HUES48 (cell line): ENCODE measurements around the gene MISP.

Source experiments
- H3K27ac ChIP-seq: one replicate; pipeline ENCODE4 v1.7.0; 2013; ENCODE audit warnings: low read depth, low read length, inconsistent platforms
- H3K27me3 ChIP-seq: 2 replicates; pipeline ENCODE4 v1.6.1; 2013; ENCODE audit warnings: mild to moderate bottlenecking, low read length; ENCODE audit not compliant: control insufficient read depth, insufficient read depth
- H3K36me3 ChIP-seq: 2 replicates; pipeline ENCODE4 v1.6.1; 2013; ENCODE audit warnings: low read length; ENCODE audit not compliant: control insufficient read depth, insufficient read depth
- H3K4me1 ChIP-seq: 2 replicates; pipeline ENCODE4 v1.6.1; 2013; ENCODE audit warnings: mild to moderate bottlenecking, low read length; ENCODE audit not compliant: control insufficient read depth, insufficient read depth
- H3K4me3 ChIP-seq: 2 replicates; pipeline ENCODE4 v1.5.1; 2013; ENCODE audit warnings: mild to moderate bottlenecking, low read depth, low read length
- H3K9ac ChIP-seq: 2 replicates; pipeline ENCODE4 v1.6.1; 2013; ENCODE audit warnings: mild to moderate bottlenecking, low read depth, low read length, moderate library complexity
- H3K9me3 ChIP-seq: 2 replicates; pipeline ENCODE4 v1.6.1; 2013; ENCODE audit warnings: low read length; ENCODE audit not compliant: control insufficient read depth, insufficient read depth

MISP gene

DNA sequence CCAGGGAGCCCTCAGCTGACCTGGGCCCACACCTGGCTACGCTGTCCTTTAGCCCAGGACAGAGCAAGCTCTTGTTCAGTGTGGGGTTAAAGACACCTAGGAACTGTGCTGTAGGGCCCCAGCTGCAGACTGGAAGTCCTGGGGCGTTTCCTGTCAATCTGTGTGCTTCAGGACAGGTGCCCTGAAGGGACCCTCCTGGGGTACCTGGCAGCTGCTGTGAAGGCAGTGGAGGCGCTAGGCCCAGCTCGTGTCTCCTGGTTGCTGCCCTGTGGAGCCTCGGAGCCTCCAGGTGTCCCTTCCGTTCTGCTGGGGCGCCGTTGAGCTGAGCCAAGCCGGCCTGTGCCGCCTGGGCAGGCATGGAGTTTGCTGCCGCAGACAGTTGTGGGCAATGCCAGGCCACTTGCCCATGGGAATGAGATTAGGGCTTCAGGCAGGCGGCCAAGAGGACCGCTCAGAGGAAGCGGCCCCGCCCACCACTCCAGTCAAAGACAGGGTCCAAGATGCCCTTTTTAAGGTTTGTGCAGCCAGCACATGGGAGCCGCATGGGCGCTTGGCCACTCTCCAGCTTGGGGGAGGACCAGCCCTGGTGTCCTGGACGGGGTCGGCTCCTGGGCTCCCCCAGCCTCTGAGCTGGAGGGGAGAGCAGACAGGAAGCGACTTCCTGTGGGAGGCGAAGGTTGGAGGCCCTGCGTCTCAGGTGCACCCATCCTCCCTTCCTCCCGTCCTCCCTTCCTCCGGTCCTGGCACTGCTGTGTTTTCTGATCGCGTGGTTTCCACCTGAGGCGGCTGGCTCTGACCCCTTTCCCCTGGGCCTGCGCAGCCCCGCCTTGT is 50.3 kb downstream of the MISP start:
- no peak overlapping the region for H3K4me3 ChIP-seq
- peaks cover 77% of the 10 kb centered on the region for H3K36me3 ChIP-seq
- H3K4me1 ChIP-seq = peaks cover 24% of the 10 kb centered on the region
- no peaks in the 10 kb centered on the region for H3K9me3 ChIP-seq
- no peak overlapping the region for H3K9ac ChIP-seq
- H3K27me3 ChIP-seq = no peaks in the 10 kb centered on the region
- peak overlapping the region; percentile 59 for H3K27ac ChIP-seq

DNA sequence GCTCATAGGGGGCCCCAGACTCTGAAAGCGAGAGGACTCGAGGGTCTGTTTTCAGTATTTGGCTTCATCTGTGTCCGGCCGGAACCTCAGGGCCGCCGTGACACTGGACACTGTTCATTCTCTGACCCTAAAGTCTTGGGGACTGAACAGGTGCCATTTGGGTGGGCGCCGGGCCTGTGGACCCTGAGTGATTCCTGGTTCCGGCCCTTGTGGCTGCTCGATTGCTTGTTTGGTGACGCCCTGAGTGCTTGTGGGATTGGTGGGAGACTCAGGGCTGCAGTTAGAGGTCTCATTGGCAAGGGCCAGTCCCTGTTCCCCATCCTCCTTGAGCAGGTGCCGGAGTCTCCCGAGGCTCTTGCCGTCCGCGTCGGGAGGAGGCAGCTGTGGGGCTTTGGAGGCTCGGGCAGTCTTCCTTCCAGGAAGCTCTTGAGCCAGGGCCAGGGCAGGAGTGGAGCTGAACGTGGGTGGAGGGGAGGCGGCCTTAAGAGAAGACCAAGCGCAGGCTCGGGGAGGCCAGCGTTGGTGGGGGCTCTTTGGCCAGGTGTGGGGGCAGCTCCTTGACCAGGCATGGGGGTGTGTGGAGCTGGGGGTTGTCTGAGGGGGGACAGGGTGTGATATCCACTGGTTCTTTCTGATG is 51.1 kb downstream of the MISP start:
- peaks cover 84% of the 10 kb centered on the region for H3K36me3 ChIP-seq
- H3K4me3 ChIP-seq = no peak overlapping the region
- peaks cover 24% of the 10 kb centered on the region for H3K4me1 ChIP-seq
- no peaks in the 10 kb centered on the region for H3K9me3 ChIP-seq
- no peak overlapping the region for H3K9ac ChIP-seq
- no peaks in the 10 kb centered on the region for H3K27me3 ChIP-seq
- peak overlapping the region; percentile 4 for H3K27ac ChIP-seq

DNA sequence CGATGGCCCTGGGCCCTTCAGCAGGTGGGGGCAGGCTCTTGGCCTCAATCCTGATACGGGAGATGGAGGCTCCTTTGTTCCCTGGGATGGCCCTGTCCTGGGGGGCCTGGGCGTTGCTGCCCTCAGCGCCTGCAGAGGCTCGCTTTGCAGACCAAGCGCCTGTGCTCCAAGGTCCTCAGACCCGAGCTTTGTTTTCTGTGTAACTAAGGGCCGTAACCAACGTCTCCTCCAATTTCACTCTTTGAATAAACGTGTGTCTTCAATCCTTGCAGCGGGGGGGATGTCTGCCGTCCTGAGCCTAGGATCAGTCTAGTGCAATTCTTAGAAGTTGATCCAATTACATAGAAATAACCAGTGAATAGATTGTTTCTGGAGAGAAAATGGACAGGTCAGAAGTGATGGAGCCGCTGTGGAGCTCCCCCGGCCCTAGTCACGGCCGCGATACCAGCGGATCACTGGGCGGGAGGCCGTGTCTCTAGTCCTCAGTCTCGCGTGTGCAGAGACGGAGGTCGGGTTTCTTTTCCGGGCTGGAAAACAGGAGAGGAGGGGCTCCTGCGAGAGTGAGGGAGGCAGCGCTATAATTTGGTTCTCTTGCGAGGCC is 51.7 kb downstream of the MISP start:
- peak overlapping the region; percentile 18 for H3K27ac ChIP-seq
- H3K36me3 ChIP-seq = peaks cover 90% of the 10 kb centered on the region
- no peak overlapping the region; the same call in 1 of the 2 replicates for H3K9ac ChIP-seq
- no peaks in the 10 kb centered on the region for H3K9me3 ChIP-seq
- no peak overlapping the region for H3K4me3 ChIP-seq
- no peaks in the 10 kb centered on the region for H3K27me3 ChIP-seq
- H3K4me1 ChIP-seq = peaks cover 24% of the 10 kb centered on the region

DNA sequence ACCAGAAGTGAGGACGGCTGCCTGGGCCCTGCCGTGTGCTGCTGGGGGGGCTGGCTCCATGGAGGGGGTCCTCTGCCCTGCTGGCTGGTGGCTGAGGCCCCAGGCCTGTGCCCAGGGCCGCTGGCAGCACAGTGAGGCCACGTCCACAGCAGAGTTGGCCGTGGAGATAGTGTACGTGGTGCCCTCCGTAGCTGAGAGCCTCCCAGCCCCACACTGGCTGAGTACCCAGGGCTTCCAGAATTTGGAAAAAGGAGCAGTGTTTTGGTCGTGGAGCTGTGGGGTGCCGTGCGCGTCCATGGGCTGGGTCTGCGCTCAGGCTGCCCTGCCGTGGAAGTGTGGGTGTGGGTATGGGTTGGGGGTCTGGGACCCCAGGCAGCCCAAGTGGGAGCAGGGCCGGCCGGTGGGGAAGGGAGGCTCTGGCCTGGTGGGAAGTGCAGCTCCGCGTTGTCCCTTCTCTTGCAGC is 52.2 kb downstream of the MISP start:
- Histone ChIP-seq H3K4me3 (no peak overlapping the region), H3K27me3 (no peaks in the 10 kb centered on the region), H3K27ac (peak overlapping the region; percentile 18), H3K36me3 (peaks cover 96% of the 10 kb centered on the region), H3K9me3 (no peaks in the 10 kb centered on the region), H3K9ac (no peak overlapping the region; the same call in 1 of the 2 replicates), H3K4me1 (peaks cover 24% of the 10 kb centered on the region)

DNA sequence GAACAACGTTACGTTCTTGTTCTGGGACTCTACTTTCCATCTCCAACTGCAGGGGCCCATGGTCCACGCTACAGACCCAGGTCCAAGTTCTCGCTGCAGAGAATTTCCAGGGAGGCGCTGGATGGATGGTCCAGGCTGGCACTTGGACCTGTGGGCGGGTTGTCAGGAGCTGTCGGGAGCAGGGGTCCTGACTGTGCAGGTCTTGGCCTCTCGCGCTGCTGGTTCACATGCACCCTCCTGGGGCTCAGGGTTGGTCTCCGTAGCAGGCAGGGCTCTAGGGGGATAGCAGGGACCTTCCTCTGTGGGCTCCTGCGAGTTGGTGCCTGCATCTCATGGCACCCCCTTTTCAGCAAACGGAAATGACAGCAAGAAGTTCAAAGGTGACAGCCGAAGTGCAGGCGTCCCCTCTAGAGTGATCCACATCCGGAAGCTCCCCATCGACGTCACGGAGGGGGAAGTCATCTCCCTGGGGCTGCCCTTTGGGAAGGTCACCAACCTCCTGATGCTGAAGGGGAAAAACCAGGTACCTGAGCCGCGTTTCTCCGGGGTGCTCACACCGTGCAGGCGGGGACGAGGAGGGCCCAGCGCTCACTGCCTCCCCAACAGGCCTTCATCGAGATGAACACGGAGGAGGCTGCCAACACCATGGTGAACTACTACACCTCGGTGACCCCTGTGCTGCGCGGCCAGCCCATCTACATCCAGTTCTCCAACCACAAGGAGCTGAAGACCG is 52.9 kb downstream of the MISP start:
- peaks cover 98% of the 10 kb centered on the region for H3K36me3 ChIP-seq
- no peaks in the 10 kb centered on the region for H3K27me3 ChIP-seq
- H3K9ac ChIP-seq = no peak overlapping the region
- peaks cover 24% of the 10 kb centered on the region for H3K4me1 ChIP-seq
- H3K9me3 ChIP-seq = no peaks in the 10 kb centered on the region
- H3K4me3 ChIP-seq = no peak overlapping the region
- H3K27ac ChIP-seq = no peak overlapping the region

DNA sequence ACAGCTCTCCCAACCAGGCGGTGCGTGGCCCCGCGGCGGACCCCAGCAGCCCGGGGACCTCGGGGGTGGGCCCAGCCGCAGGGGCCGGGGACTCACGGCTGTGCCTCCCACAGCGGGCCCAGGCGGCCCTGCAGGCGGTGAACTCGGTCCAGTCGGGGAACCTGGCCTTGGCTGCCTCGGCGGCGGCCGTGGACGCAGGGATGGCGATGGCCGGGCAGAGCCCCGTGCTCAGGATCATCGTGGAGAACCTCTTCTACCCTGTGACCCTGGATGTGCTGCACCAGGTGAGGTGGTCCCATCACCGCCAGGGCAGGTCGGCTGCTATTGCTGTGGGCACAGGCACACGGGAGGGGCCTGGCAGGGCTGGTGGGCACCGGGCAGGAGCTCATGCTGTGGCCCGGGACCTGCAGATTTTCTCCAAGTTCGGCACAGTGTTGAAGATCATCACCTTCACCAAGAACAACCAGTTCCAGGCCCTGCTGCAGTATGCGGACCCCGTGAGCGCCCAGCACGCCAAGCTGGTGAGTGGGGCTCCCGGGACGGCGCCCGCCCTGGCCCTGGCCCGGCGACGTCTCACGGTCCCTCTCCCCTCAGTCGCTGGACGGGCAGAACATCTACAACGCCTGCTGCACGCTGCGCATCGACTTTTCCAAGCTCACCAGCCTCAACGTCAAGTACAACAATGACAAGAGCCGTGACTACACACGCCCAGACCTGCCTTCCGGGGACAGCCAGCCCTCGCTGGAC is 53.7 kb downstream of the MISP start:
- Histone ChIP-seq H3K9me3 (no peaks in the 10 kb centered on the region), H3K4me3 (no peak overlapping the region), H3K36me3 (peaks cover 100% of the 10 kb centered on the region), H3K27ac (peak overlapping the region; percentile 10), H3K9ac (no peak overlapping the region), H3K27me3 (no peaks in the 10 kb centered on the region), H3K4me1 (peaks cover 20% of the 10 kb centered on the region)

DNA sequence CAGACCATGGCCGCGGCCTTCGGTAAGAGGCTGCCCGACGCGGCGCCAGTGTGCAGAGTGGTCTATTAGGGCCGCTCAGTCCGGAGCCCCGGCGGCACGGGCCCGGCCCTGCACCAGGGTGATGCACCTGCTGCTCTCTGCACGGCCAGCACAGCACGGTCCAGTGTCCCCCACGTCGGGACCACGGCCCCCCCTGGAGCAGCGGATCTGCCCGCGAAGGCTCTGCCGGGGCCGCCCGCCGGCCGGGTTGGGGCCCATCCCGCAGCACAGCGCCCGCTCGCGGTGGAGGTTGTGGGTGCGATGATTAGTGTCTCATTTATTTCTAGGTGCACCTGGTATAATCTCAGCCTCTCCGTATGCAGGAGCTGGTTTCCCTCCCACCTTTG is 54.2 kb downstream of the MISP start:
- H3K27ac ChIP-seq = no peak overlapping the region
- no peaks in the 10 kb centered on the region for H3K27me3 ChIP-seq
- no peak overlapping the region for H3K9ac ChIP-seq
- peaks cover 100% of the 10 kb centered on the region for H3K36me3 ChIP-seq
- peaks cover 14% of the 10 kb centered on the region for H3K4me1 ChIP-seq
- no peak overlapping the region for H3K4me3 ChIP-seq
- H3K9me3 ChIP-seq = no peaks in the 10 kb centered on the region

DNA sequence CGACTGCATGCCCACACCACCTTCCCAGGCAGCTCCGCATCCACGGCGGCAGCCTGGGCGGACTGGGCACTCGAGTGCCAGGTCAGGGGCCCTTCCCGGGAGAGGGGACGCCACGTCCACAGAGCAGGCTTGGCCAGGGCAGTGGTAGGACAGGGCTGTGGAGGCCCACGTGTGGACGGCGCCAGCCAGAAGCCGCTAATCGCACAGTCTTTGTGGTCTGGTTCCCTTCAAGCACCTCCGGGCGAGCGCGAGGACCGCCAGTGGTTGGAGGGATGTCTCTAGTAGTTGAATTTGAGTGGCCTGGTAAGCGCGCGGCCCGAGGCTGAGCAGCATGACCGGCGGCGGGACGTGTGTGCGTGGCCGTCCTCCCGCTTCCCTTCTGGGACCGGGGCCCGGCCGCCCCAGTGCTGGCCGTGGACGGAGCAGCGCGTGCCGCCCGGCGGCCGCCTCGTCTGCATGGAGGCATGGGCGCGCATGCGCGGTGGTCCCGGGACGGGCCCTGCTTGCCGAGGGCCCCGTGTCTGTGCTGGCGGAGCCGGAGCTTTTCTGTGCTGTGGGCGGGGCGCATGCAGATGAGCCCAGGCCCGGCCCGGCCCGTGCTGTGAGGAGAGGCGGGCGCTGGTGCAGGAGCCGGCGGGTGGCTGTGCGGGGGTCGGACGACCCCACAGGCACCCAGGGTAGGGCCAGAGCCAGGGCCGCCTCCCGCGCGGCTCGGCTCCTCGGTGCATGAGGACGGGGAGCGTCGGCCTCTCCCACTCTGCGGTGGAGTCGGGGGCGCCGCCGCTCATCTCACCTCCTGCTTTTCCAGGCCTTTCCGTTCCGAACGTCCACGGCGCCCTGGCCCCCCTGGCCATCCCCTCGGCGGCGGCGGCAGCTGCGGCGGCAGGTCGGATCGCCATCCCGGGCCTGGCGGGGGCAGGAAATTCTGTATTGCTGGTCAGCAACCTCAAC is 55.0 kb downstream of the MISP start:
- no peak overlapping the region for H3K4me3 ChIP-seq
- H3K9me3 ChIP-seq = no peaks in the 10 kb centered on the region
- peaks cover 8% of the 10 kb centered on the region; the same call in 1 of the 2 replicates for H3K4me1 ChIP-seq
- no peak overlapping the region for H3K27ac ChIP-seq
- no peak overlapping the region for H3K9ac ChIP-seq
- no peaks in the 10 kb centered on the region for H3K27me3 ChIP-seq
- peaks cover 100% of the 10 kb centered on the region for H3K36me3 ChIP-seq

DNA sequence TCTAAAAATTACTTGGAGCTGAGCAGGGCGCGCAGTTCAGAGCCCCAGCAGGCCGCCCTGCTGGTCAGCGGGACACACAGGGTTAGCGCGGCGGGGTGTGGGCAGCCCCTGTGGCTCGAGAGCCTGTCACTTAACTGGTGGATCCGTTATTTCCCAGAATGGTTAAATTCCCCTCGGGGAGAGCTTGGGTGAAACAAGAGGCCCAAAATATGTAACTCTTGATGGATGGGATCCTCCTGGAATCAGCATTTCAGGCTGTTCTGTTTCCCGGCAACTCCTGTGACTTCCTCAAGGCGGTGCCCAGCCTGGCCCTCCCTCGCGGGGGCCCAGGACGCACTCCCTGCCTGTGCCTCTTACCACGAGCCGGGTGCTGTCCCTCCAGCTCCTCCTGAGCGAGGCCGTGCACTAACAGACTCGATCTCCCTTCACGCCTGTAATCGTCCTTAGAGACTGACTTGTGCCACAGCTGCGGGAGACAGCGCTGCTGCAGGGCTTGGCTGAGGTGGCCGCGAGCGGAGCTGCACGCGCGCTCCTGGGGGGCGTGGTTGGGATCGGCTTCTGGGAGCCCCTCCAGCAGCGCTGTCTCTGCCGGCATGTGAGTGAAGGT is 56.0 kb downstream of the MISP start:
- peaks cover 2% of the 10 kb centered on the region; the same call in 1 of the 2 replicates for H3K4me1 ChIP-seq
- no peaks in the 10 kb centered on the region for H3K27me3 ChIP-seq
- no peak overlapping the region for H3K9ac ChIP-seq
- H3K27ac ChIP-seq = no peak overlapping the region
- H3K9me3 ChIP-seq = no peaks in the 10 kb centered on the region
- no peak overlapping the region for H3K4me3 ChIP-seq
- peaks cover 100% of the 10 kb centered on the region for H3K36me3 ChIP-seq
